ENCODE results near the gene SMC4. TPM values are rescaled to one million over a fixed set of nuclear protein-coding genes. Genes with fewer than 3 reads are reported as not detected.

The SMC4 gene
- total RNA-seq, 1 donor from 2014 or later: 34.1 TPM

GRCh38 chr3:160464971-160465370 is 65.5 kb downstream of the SMC4 start:
- Histone ChIP-seq H4K20me1 (ENCODE audit: insufficient read depth, low read length) (no peaks in the 10 kb centered on the region), H3K27ac (ENCODE audit: low read depth, low read length) (no peak overlapping the region), H3K27me3 (ENCODE audit: insufficient read depth, low read length) (no peaks in the 10 kb centered on the region), H3K9me3 (ENCODE audit: insufficient read depth, low read depth, low read length) (no peaks in the 10 kb centered on the region), H3K36me3 (ENCODE audit: insufficient read depth, low read length) (no peaks in the 10 kb centered on the region), H2AFZ (ENCODE audit: low read depth, low read length) (no peak overlapping the region), H3K9ac (ENCODE audit: low read length) (no peak overlapping the region), H3K4me1 (ENCODE audit: insufficient read depth, low read length) (no peaks in the 10 kb centered on the region), H3K79me2 (ENCODE audit: insufficient read depth, low read length) (no peaks in the 10 kb centered on the region), H3K4me3 (ENCODE audit: insufficient read depth, low read depth, low read length) (no peak overlapping the region), H3K4me2 (ENCODE audit: low read length) (no peak overlapping the region)
- H3K27ac Mint-ChIP-seq (ENCODE audit: unreplicated experiment): no peak overlapping the region
- DNase-seq (ENCODE audit: low read depth) (no peak), FAIRE-seq (no peak)
- no peak overlapping the region for H3K4me3 Mint-ChIP-seq (ENCODE audit: unreplicated experiment)
- peaks cover 10% of the 10 kb centered on the region for H3K9me3 Mint-ChIP-seq (ENCODE audit: unreplicated experiment)
- no peaks in the 10 kb centered on the region for H3K4me1 Mint-ChIP-seq (ENCODE audit: low read depth, unreplicated experiment)
- H3K36me3 Mint-ChIP-seq (ENCODE audit: low read depth, unreplicated experiment): peaks cover 4% of the 10 kb centered on the region
- H3K27me3 Mint-ChIP-seq (ENCODE audit: low read depth, unreplicated experiment): peaks cover 4% of the 10 kb centered on the region
- TF ChIP-seq, protein P1, sequence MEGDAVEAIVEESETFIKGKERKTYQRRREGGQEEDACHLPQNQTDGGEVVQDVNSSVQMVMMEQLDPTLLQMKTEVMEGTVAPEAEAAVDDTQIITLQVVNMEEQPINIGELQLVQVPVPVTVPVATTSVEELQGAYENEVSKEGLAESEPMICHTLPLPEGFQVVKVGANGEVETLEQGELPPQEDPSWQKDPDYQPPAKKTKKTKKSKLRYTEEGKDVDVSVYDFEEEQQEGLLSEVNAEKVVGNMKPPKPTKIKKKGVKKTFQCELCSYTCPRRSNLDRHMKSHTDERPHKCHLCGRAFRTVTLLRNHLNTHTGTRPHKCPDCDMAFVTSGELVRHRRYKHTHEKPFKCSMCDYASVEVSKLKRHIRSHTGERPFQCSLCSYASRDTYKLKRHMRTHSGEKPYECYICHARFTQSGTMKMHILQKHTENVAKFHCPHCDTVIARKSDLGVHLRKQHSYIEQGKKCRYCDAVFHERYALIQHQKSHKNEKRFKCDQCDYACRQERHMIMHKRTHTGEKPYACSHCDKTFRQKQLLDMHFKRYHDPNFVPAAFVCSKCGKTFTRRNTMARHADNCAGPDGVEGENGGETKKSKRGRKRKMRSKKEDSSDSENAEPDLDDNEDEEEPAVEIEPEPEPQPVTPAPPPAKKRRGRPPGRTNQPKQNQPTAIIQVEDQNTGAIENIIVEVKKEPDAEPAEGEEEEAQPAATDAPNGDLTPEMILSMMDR (IDR thresholded peaks at IDR 0.05; ENCODE audit: insufficient read depth, low read depth, low read length): no peak
- TF ChIP-seq EZH2 (IDR thresholded peaks at IDR 0.05; ENCODE audit: insufficient read depth, low read length): no peak

DNA sequence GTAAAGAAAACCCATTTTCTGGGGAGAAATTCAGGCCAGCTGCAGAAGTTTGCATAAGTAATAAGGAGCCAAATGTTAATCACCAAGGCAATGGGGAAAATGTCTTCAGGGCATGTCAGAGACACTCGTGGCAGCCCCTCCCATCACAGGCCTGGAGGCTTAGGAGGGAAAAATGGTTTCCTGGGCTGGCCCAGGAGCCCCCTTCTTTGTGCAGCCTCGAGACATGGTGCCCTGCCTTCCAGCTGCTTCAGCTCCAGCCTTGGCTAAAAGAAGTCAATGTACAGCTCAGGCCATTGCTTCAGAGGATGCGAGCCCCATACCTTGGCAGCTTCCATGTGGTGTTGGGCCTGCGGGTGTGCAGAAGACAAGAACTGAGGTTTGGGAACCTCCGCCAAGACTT is 70.7 kb downstream of the SMC4 start:
- no peaks in the 10 kb centered on the region for H3K36me3 ChIP-seq (ENCODE audit: insufficient read depth, low read length)
- Mint-ChIP-seq H3K9me3 (ENCODE audit: unreplicated experiment) (peaks cover 23% of the 10 kb centered on the region), H3K4me3 (ENCODE audit: unreplicated experiment) (no peak overlapping the region), H3K27ac (ENCODE audit: unreplicated experiment) (no peak overlapping the region), H3K36me3 (ENCODE audit: low read depth, unreplicated experiment) (peaks cover 4% of the 10 kb centered on the region), H3K27me3 (ENCODE audit: low read depth, unreplicated experiment) (no peaks in the 10 kb centered on the region), H3K4me1 (ENCODE audit: low read depth, unreplicated experiment) (no peaks in the 10 kb centered on the region)
- DNase-seq (ENCODE audit: low read depth): no peak
- no peak overlapping the region for H3K4me3 ChIP-seq (ENCODE audit: insufficient read depth, low read depth, low read length)
- H3K9me3 ChIP-seq (ENCODE audit: insufficient read depth, low read depth, low read length): peaks cover 9% of the 10 kb centered on the region
- TF ChIP-seq EZH2 (IDR thresholded peaks at IDR 0.05; ENCODE audit: insufficient read depth, low read length): no peak
- TF ChIP-seq, protein P1 (IDR thresholded peaks at IDR 0.05; ENCODE audit: insufficient read depth, low read depth, low read length): no peak
- FAIRE-seq: no peak
- no peaks in the 10 kb centered on the region for H3K27me3 ChIP-seq (ENCODE audit: insufficient read depth, low read length)
- no peaks in the 10 kb centered on the region for H3K79me2 ChIP-seq (ENCODE audit: insufficient read depth, low read length)
- no peaks in the 10 kb centered on the region for H4K20me1 ChIP-seq (ENCODE audit: insufficient read depth, low read length)
- no peak overlapping the region for H3K9ac ChIP-seq (ENCODE audit: low read length)
- H3K4me1 ChIP-seq (ENCODE audit: insufficient read depth, low read length): peaks cover 34% of the 10 kb centered on the region
- no peak overlapping the region for H3K4me2 ChIP-seq (ENCODE audit: low read length)
- H2AFZ ChIP-seq (ENCODE audit: low read depth, low read length): no peak overlapping the region
- no peak overlapping the region for H3K27ac ChIP-seq (ENCODE audit: low read depth, low read length)

- H3K27ac ChIP-seq (ENCODE audit: low read depth, low read length): no peak overlapping the region
- peak overlapping the region; percentile 79 for H3K4me2 ChIP-seq (ENCODE audit: low read length)
- FAIRE-seq (no peak), DNase-seq (ENCODE audit: low read depth) (no peak)
- Mint-ChIP-seq H3K4me1 (ENCODE audit: low read depth, unreplicated experiment) (no peaks in the 10 kb centered on the region), H3K4me3 (ENCODE audit: unreplicated experiment) (no peak overlapping the region), H3K36me3 (ENCODE audit: low read depth, unreplicated experiment) (peaks cover 4% of the 10 kb centered on the region), H3K27me3 (ENCODE audit: low read depth, unreplicated experiment) (no peaks in the 10 kb centered on the region), H3K27ac (ENCODE audit: unreplicated experiment) (no peak overlapping the region), H3K9me3 (ENCODE audit: unreplicated experiment) (peaks cover 23% of the 10 kb centered on the region)
- no peak overlapping the region for H2AFZ ChIP-seq (ENCODE audit: low read depth, low read length)
- H3K79me2 ChIP-seq (ENCODE audit: insufficient read depth, low read length): no peaks in the 10 kb centered on the region
- peaks cover 38% of the 10 kb centered on the region for H3K4me1 ChIP-seq (ENCODE audit: insufficient read depth, low read length)
- H3K9me3 ChIP-seq (ENCODE audit: insufficient read depth, low read depth, low read length): peaks cover 9% of the 10 kb centered on the region
- H3K9ac ChIP-seq (ENCODE audit: low read length): no peak overlapping the region
- no peak overlapping the region for H3K4me3 ChIP-seq (ENCODE audit: insufficient read depth, low read depth, low read length)
- no peaks in the 10 kb centered on the region for H3K36me3 ChIP-seq (ENCODE audit: insufficient read depth, low read length)
- H3K27me3 ChIP-seq (ENCODE audit: insufficient read depth, low read length): no peaks in the 10 kb centered on the region
- TF ChIP-seq, protein P1 (IDR thresholded peaks at IDR 0.05; ENCODE audit: insufficient read depth, low read depth, low read length): no peak
- no peak for TF ChIP-seq EZH2 (IDR thresholded peaks at IDR 0.05; ENCODE audit: insufficient read depth, low read length)
- H4K20me1 ChIP-seq (ENCODE audit: insufficient read depth, low read length): no peaks in the 10 kb centered on the region
Observed at GRCh38 chr3:160471892-160472291, 72.4 kb downstream of the SMC4 start.
